HG03025 (cell line): ENCODE results near the gene PCDHA8.
"Not testable (repeated sequence)": the region's sequence is repeated elsewhere in the genome, so short reads cannot be mapped to it uniquely, and the experiment has no call there.

Source experiments
- ATAC-seq: cut with Tn5 transposase; IDR thresholded peaks from one replicate; pipeline ENCODE4 v1.9.1; 2021; ENCODE audit warnings: mild to moderate bottlenecking, moderate library complexity; ENCODE audit not compliant: unreplicated experiment, low FRiP score

PCDHA8 gene

GRCh38 chr5:140840978-140841962 lies at the start of gene PCDHA8:
PCDHA8 (plus strand) TSS chr5:140841187; CDS start chr5:140841322, 135 bp downstream.
- no peak for ATAC-seq

GRCh38 chr5:140794595-140795258 lies 46.3 kb upstream of the PCDHA8 start, which contains the start of gene PCDHA2:
PCDHA2 (plus strand) TSS chr5:140794852.
- ATAC-seq: no peak

DNA sequence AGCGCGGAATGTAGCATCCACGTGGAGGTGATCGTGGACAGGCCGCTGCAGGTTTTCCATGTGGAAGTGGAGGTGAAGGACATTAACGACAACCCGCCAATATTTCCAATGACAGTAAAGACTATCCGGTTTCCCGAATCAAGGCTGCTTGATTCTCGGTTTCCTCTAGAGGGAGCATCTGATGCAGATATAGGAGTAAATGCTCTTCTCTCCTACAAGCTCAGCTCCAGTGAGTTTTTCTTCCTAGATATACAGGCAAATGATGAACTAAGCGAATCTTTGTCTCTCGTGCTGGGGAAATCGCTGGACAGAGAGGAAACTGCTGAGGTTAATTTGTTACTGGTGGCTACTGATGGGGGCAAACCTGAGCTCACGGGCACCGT lies 45.7 kb upstream of the PCDHA8 start:
- no peak for ATAC-seq

DNA sequence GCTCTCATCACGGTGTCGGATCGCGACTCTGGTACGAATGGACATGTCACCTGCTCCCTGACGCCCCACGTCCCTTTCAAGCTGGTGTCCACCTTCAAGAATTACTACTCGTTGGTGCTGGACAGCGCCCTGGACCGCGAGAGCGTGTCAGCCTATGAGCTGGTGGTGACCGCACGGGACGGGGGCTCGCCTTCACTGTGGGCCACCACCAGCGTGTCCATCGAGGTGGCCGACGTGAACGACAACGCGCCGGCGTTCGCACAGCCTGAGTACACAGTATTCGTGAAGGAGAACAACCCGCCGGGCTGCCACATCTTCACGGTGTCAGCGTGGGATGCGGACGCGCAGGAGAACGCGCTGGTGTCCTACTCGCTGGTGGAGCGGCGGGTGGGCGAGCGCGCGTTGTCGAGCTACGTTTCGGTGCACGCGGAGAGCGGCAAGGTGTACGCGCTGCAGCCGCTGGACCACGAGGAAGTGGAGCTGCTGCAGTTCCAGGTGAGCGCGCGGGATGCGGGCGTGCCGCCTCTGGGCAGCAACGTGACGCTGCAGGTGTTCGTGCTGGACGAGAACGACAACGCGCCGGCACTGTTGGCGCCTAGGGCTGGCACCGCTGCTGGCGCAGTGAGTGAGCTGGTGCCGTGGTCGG lies 44.8 kb upstream of the PCDHA8 start:
- not testable (repeated sequence) for ATAC-seq

- ATAC-seq: no peak
Observed at GRCh38 chr5:140796718-140797095, 44.3 kb upstream of the PCDHA8 start.

DNA sequence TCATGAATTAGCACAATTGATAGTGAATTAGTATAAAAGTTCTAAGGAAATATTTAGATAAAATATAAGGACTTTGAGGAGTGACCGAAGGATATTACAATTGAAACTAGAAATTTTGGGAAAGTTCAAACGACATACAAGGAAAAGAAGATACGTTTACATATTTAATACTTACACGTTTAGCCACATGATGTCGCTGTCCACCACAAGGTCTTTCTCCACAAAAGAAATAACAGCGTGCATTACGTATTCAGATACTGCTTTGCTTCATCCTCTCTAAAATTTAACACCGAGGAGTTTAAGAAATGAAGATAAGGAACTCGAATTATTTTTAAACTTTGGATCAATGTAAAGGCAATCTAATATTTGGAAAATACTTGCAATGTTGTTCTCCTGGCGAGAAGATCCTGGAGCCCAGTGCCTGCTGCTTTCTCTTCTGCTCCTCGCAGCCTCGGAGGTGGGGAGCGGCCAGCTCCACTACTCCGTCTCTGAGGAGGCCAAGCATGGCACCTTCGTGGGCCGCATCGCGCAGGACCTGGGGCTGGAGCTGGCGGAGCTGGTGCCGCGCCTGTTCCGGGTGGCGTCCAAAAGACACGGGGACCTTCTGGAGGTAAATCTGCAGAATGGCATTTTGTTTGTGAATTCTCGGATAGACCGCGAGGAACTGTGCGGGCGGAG lies 40.0 kb upstream of the PCDHA8 start, which contains the start of gene PCDHA3:
PCDHA3 (plus strand) TSS at position 242 of the 678 bp plus-strand sequence.
- no peak for ATAC-seq

- ATAC-seq: no peak
Observed at GRCh38 chr5:140801494-140801841, 39.5 kb upstream of the PCDHA8 start.

DNA sequence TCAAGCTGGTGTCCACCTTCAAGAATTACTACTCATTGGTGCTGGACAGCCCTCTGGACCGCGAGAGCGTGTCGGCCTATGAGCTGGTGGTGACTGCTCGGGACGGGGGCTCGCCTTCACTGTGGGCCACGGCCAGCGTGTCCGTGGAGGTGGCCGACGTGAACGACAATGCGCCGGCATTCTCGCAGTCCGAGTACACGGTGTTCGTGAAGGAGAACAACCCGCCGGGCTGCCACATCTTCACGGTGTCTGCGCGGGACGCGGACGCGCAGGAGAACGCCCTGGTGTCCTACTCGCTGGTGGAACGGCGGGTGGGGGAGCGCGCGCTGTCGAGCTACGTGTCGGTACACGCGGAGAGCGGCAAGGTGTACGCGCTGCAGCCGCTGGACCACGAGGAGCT lies 38.6 kb upstream of the PCDHA8 start:
- ATAC-seq: not testable (repeated sequence)

- ATAC-seq: no peak
Observed at GRCh38 chr5:140802781-140803271, 38.2 kb upstream of the PCDHA8 start.

DNA sequence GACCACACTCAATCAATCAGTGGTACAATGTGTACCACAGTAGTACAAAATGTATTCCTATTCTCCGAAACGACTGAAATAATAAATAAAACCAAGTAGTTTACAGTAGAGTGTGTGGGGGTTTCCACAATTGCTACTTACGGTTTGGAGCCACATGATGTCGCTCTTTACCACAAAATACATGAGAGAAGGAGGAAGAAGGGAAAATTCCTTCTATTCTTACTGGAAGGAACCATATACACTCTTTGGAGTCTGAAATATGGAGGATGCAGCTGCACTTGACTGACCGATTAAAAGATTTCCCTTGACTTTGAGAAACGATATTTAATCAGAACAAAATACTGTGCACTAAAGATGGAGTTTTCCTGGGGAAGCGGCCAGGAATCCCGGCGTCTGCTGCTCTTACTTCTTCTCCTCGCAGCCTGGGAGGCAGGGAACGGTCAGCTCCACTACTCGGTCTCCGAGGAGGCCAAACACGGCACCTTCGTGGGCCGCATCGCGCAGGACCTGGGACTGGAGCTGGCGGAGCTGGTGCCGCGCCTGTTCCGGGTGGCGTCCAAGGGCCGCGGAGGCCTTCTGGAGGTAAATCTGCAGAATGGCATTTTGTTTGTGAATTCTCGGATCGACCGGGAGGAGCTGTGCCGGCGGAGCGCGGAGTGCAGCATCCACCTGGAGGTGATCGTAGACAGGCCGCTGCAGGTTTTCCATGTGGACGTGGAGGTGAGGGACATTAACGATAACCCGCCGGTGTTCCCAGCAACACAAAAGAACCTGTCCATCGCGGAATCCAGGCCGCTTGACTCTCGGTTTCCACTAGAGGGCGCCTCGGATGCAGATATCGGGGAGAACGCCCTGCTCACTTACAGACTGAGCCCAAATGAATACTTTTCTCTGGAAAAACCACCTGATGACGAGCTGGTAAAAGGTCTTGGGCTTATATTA lies 33.9 kb upstream of the PCDHA8 start, which contains the start of gene PCDHA4:
PCDHA4 (plus strand) TSS at position 235 of the 942 bp plus-strand sequence.
- no peak for ATAC-seq

GRCh38 chr5:140808241-140808888 lies 32.6 kb upstream of the PCDHA8 start:
- ATAC-seq: not testable (repeated sequence)

DNA sequence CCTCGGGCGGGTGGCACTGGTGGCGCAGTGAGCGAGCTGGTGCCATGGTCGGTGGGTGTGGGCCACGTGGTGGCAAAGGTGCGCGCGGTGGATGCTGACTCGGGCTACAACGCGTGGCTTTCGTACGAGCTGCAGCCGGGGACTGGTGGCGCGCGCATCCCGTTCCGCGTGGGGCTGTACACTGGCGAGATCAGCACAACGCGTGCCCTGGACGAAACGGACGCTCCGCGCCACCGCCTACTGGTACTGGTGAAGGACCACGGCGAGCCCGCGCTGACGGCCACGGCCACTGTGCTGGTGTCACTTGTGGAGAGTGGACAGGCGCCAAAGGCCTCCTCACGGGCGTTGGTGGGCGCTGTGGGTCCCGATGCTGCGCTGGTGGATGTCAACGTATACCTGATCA lies 32.1 kb upstream of the PCDHA8 start:
- no peak for ATAC-seq

DNA sequence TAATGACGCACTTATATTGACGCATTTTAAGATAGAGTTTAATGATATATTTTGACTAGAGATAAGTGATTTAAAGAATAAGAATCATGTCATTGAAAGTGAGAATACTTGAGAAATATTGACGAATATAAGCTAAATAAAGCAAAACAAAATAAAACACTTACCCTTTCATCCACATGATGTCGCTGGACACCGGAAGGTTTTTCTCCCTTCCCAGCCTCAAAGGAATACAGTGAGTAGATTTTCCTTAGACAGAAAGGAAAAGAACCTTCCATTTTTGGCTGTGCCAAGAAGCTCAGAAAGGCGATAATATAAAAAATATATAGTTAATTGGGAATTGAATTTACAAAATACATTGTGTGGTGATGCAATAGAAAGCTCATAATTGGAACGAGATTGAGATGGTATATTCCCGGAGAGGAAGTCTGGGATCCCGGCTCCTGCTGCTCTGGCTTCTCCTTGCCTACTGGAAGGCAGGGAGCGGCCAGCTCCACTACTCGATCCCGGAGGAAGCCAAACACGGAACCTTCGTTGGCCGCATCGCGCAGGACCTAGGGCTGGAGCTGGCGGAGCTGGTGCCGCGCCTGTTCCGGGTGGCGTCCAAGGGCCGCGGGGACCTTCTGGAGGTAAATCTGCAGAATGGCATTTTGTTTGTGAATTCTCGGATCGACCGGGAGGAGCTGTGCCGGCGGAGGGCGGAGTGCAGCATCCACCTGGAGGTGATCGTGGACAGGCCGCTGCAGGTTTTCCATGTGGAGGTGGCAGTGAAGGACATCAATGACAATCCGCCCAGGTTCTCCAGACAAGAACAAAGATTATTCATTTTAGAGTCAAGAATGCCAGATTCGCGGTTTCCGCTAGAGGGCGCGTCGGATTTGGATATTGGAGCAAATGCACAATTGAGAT lies 19.4 kb upstream of the PCDHA8 start, which contains the start of gene PCDHA5:
PCDHA5 (plus strand) TSS at position 239 of the 906 bp plus-strand sequence.
- ATAC-seq: no peak

- no peak for ATAC-seq
Observed at GRCh38 chr5:140822281-140822629, 18.7 kb upstream of the PCDHA8 start.

DNA sequence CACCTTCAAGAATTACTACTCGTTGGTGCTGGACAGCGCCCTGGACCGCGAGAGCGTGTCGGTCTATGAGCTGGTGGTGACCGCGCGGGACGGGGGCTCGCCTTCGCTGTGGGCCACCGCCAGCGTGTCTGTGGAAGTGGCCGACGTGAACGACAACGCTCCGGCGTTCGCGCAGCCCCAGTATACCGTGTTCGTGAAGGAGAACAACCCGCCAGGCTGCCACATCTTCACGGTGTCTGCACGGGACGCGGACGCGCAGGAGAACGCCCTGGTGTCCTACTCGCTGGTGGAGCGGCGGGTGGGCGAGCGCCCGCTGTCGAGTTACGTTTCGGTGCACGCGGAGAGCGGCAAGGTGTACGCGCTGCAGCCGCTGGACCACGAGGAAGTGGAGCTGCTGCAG lies 18.0 kb upstream of the PCDHA8 start:
- not testable (repeated sequence) for ATAC-seq

GRCh38 chr5:140823475-140823874 lies 17.5 kb upstream of the PCDHA8 start:
- ATAC-seq: no peak

DNA sequence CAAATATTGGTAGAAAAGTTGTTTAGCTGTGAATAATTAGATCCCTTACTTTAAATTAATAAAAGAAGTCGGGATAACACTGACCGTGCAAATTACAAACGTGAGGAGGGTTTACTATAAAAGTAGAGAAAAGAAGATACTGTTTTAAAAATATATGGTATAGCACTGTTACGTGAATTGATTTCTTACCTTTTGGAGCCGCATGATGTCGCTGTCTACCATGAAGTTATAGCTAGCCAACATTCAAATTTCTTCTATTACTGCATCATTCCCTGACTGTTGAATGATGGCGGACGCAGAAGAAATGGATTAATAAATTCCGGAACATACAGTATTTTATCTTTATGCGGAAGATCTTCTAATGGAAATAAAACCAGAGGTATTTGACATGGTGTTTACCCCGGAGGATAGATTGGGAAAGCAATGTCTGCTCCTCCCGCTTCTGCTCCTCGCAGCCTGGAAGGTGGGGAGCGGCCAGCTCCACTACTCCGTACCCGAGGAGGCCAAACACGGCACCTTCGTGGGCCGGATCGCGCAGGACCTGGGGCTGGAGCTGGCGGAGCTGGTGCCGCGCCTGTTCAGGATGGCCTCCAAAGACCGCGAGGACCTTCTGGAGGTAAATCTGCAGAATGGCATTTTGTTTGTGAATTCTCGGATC lies 13.2 kb upstream of the PCDHA8 start, which contains the start of gene PCDHA6:
PCDHA6 (plus strand) TSS at position 257 of the 658 bp plus-strand sequence; CDS start at position 389, 132 bp downstream.
- no peak for ATAC-seq
